Parietal lobe (tissue), 1 donor: ENCODE results near the gene TFDP1. TPM values are rescaled to one million over a fixed set of nuclear protein-coding genes. Genes with fewer than 3 reads are reported as not detected.

ENCODE experiments used
- total RNA-seq: library from RNA; depleted of rRNA; stranded (reverse); fragments of >200 nt; gene quantifications from one replicate; pipeline ENCODE4 v1.2.3, GENCODE V29; 2014

TFDP1 gene
- total RNA-seq, result 34.4 TPM

GRCh38 chr13:113584205-113584869 is at the start of gene TFDP1:
Gene TFDP1 (plus strand): TSS chr13:113584753. CDS start chr13:113585838, 1,085 bp downstream.

GRCh38 chr13:113657851-113658741 is 73.5 kb downstream of the TFDP1 start, which contains the start of gene ATP4B:
Gene ATP4B (minus strand): TSS chr13:113658198. CDS start chr13:113658144, 54 bp downstream.

GRCh38 chr13:113666951-113667701 is 82.6 kb downstream of the TFDP1 start, which contains the start of gene GRK1:
Gene GRK1 (plus strand): TSS chr13:113667219. CDS start chr13:113667387, 168 bp downstream.

Other genes starting within 250 kb of the TFDP1 start
- 2.5 TPM for gene GRTP1, start 220.6 kb upstream of the TFDP1 start, total RNA-seq
- 1.6 TPM for gene ADPRHL1, start 131.3 kb upstream of the TFDP1 start, total RNA-seq
- 40.4 TPM for gene DCUN1D2, start 94.0 kb upstream of the TFDP1 start, total RNA-seq
- not detected for gene ATP4B, start 73.4 kb downstream of the TFDP1 start, total RNA-seq
- gene GRK1, start 82.5 kb downstream of the TFDP1 start, total RNA-seq, result 1.3 TPM
- 0.31 TPM for gene TMEM255B, start 174.5 kb downstream of the TFDP1 start, total RNA-seq